Skeletal muscle tissue (tissue), 4 donors: ENCODE results near the gene KLHL7. TPM values are rescaled to one million over a fixed set of nuclear protein-coding genes. Genes with fewer than 3 reads are reported as not detected.
A peak's percentile ranks its signal among the peaks of the same experiment; 100 is the strongest.

Experiments used
- H3K27ac ChIP-seq: one replicate; pipeline ENCODE4 v1.7.0; 2013; ENCODE audit warnings: mild to moderate bottlenecking, low read depth, low read length, inconsistent platforms
- H3K27me3 ChIP-seq, 3 donors: one replicate each; pipeline ENCODE4 v1.7.0; 2013; ENCODE audit warnings: low read length in 3 of 3; ENCODE audit not compliant: control insufficient read depth in 3 of 3, insufficient read depth in 3 of 3
- H3K36me3 ChIP-seq, 3 donors: one replicate each; pipeline ENCODE4 v1.7.0; 2013; ENCODE audit warnings: low read length in 3 of 3; ENCODE audit not compliant: control insufficient read depth in 3 of 3, insufficient read depth in 3 of 3
- H3K4me1 ChIP-seq, 3 donors: one replicate each; pipeline ENCODE4 v1.7.0; 2013; ENCODE audit warnings: low read length in 3 of 3, mild to moderate bottlenecking in 3 of 3; ENCODE audit not compliant: control insufficient read depth in 3 of 3, insufficient read depth in 3 of 3
- H3K4me3 ChIP-seq, 3 donors: one replicate each; pipeline ENCODE4 v1.7.0; 2013; ENCODE audit warnings: low read length in 3 of 3
- H3K9ac ChIP-seq, 3 donors: one replicate each; pipeline ENCODE4 v1.7.0; 2013; ENCODE audit warnings: low read length in 3 of 3, mild to moderate bottlenecking in 3 of 3, moderate library complexity in 2 of 3, low read depth in 1 of 3
- H3K9me3 ChIP-seq, 3 donors: one replicate each; pipeline ENCODE4 v1.7.0; 2013; ENCODE audit warnings: low read length in 3 of 3; ENCODE audit not compliant: control insufficient read depth in 3 of 3
- total RNA-seq: library from RNA; depleted of rRNA; stranded (reverse); fragments of >200 nt; gene quantifications from one replicate; pipeline ENCODE4 v1.2.3, GENCODE V29; 2014
- donor health status: Osteomylitis.

KLHL7 gene
- total RNA-seq, 1 donor from 2014 or later, result 17.7 TPM

DNA sequence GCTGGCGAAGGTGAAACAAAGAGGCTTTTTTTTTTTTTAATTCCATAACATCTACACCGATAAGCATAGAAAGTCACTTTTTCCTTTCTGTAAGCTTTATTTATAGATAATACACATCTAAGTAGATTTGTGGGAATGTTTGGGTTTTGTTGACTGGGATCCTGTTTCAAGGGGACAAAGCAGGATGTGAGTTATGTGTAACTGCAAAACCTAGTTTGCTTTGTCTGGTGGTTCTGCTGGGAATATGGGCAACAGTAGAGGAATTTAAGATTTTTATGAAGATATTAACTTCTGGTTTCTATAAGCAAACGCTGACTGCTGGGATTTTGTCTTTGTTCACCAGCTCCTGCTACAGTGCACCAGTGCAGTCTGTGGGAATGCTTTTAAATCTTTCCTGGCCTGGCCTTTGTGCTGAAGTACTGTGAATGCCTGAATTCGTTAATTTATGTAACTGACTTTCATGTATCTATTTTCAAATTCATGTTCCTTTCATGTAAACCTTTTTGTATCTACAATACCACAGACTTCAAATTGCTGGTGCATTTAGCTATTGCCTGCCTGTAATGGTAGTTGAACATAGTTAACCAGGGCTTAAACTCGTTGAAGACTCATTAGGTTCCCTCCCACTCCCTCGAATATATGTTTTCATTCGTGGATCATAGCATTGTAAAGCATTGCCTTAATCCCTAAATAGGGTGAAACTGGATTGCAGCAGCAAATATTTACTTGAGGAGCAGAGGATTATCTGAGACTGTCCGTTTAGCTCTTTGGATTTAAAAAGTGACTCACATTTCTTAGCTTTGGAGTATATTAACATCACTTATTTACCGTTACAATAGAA lies 1.5 kb downstream of the KLHL7 start:
- Histone ChIP-seq H3K9ac (peak overlapping the region; percentile 86 to 94 (median 92)), H3K4me1 (peaks cover 12 to 29% (median 14%) of the 10 kb centered on the region in 3 donors)

DNA sequence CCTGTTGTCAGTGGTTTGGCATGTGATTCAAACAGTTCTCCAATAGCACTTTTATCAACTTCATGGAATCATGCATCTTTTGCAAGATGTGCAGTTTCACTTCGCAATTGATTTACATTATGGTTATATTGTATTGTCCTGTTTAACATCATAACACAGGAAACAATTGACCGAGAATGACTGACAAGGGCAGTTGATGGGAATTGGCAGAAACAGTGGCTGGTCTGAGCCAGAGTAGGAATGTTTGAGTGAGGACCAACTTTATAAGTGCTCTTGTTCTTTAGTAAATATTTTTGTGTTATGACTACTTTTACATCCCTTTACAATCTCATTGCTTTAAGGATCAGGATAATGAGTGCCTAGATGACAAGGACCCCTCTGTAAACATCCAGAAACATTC lies 2.2 kb downstream of the KLHL7 start:
- H3K4me3 ChIP-seq, result peak overlapping the region; percentile 87 to 90 (median 87)
- H3K36me3 ChIP-seq, result no peaks in the 10 kb centered on the region
- no peak overlapping the region for H3K27ac ChIP-seq
- no peaks in the 10 kb centered on the region for H3K27me3 ChIP-seq
- peaks cover 12 to 29% (median 14%) of the 10 kb centered on the region in 3 donors for H3K4me1 ChIP-seq
- peak overlapping the region in 1 of 3 donors; percentile 94 for H3K9ac ChIP-seq
- H3K9me3 ChIP-seq, result no peaks in the 10 kb centered on the region

More for the DNA sequence above, 1.5 kb downstream of the KLHL7 start:
- no peaks in the 10 kb centered on the region for H3K9me3 ChIP-seq
- no peak overlapping the region for H3K27ac ChIP-seq
- H3K4me3 ChIP-seq, result peak overlapping the region; percentile 87 to 90 (median 87)
- no peaks in the 10 kb centered on the region for H3K27me3 ChIP-seq
- no peaks in the 10 kb centered on the region for H3K36me3 ChIP-seq

DNA sequence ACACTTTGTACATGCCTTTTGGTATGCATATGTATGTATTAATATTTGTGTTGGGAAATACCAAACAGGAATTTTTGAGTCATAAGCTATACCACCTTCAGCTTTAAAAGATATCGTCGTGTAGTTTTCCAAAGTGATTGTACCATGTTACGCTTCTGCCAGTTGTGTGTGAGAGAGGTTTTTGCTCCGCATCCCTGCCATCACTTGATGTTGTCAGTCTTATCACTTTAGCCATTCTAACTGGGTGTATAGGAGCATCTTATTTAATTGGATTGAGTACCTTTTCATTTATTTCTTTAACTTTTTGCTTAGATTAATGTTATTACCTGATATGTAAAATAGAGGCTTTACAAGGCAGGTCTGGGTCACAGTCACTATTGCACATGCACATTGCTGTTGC lies 3.4 kb downstream of the KLHL7 start:
- H3K9ac ChIP-seq, result no peak overlapping the region
- no peak overlapping the region for H3K27ac ChIP-seq
- no peaks in the 10 kb centered on the region for H3K36me3 ChIP-seq
- H3K4me3 ChIP-seq, result no peak overlapping the region
- no peaks in the 10 kb centered on the region for H3K9me3 ChIP-seq
- H3K4me1 ChIP-seq, result peaks cover 12 to 29% (median 14%) of the 10 kb centered on the region in 3 donors
- no peaks in the 10 kb centered on the region for H3K27me3 ChIP-seq

DNA sequence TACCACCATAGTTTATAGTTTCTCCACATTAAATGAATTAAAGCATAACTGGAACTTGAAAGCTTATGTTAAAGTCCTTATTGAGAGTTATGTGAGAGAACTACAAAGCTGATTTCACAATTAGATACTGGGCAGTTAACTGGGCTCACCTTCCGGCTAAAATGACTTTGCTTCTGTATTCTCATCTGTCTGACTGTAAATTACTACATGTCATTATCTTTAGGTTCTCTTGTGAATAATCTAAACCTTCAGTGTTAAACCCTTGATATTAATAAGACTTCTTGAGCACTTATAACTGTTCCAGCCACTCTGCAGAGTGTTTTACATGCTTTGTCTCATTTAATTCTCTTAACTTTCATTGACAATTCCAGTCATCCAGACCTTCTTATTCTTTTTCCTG lies 3.9 kb downstream of the KLHL7 start:
- no peaks in the 10 kb centered on the region for H3K9me3 ChIP-seq
- no peak overlapping the region for H3K9ac ChIP-seq
- H3K27ac ChIP-seq, result no peak overlapping the region
- no peak overlapping the region for H3K4me3 ChIP-seq
- H3K27me3 ChIP-seq, result no peaks in the 10 kb centered on the region
- no peaks in the 10 kb centered on the region for H3K36me3 ChIP-seq
- peaks cover 12 to 29% (median 14%) of the 10 kb centered on the region in 3 donors for H3K4me1 ChIP-seq

DNA sequence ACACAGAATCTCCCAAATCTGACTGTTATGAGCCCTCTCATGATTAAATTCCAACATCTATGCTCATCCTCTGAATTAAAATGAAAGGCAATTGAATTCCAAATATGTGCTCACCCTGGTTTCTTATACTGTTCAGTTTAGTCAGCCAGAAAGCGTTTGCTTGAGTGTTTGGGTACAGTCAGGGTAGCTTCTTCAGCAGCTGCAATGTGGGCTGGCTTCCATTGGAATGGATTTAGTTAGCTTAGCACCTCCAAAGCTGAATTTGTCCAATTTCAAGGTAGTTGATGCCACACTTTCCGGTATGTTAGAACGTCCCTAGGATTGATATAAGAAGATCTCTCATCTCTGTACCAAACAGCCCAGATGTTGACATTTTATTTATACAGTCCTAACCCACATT lies 9.3 kb downstream of the KLHL7 start:
- no peak overlapping the region for H3K9ac ChIP-seq
- no peaks in the 10 kb centered on the region for H3K27me3 ChIP-seq
- no peak overlapping the region for H3K4me3 ChIP-seq
- no peaks in the 10 kb centered on the region for H3K9me3 ChIP-seq
- peaks cover 3 to 15% (median 3%) of the 10 kb centered on the region in 3 donors for H3K4me1 ChIP-seq
- H3K36me3 ChIP-seq, result peaks cover 0 to 2% (median 0%) of the 10 kb centered on the region in 3 donors
- no peak overlapping the region for H3K27ac ChIP-seq

DNA sequence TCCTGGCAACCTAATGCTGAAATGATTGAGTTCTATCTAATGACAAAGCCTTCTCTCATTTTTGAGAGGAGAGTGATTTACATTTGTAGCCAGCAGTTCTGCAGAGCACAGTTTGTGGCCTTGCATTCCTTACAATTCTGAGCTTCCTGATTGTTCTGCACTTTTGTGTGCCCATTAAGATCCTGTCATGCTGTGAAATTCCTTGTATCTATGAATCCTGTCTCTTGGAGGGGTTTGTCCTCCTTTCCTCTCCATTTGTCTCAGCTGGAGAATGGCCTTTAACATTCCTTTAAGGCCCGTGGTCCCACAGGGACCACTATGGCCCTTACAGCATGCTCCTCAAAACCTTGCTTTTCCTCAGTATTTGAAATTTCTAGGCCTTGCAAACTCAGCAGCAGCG lies 10.4 kb downstream of the KLHL7 start:
- peaks cover 0 to 15% (median 3%) of the 10 kb centered on the region in 3 donors for H3K4me1 ChIP-seq
- no peak overlapping the region for H3K9ac ChIP-seq
- H3K9me3 ChIP-seq, result no peaks in the 10 kb centered on the region
- H3K4me3 ChIP-seq, result no peak overlapping the region
- no peak overlapping the region for H3K27ac ChIP-seq
- peaks cover 0 to 2% (median 0%) of the 10 kb centered on the region in 3 donors for H3K36me3 ChIP-seq
- no peaks in the 10 kb centered on the region for H3K27me3 ChIP-seq

DNA sequence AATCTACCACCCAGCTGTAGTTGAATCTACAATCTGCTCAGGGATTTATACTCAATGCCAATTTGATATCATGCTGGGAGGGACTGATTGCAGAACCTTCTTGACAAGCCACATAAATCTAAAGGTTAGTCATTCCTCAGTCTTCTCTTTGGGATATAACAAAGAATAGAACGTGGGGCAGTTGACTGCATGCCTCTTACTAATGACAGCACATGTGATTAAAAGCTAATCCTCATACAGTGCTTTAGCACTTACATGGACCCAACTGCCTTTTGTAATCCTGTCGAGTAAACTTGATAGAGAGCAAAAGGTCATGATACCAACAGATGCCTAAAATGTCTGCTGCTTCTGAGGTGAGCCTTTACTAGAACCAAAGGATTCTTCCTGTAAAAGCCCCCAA lies 12.3 kb downstream of the KLHL7 start:
- Histone ChIP-seq H3K4me3 (no peak overlapping the region), H3K9ac (no peak overlapping the region), H3K27ac (no peak overlapping the region), H3K9me3 (no peaks in the 10 kb centered on the region), H3K4me1 (peaks cover 0 to 15% (median 3%) of the 10 kb centered on the region in 3 donors), H3K27me3 (no peaks in the 10 kb centered on the region), H3K36me3 (peaks cover 0 to 2% (median 0%) of the 10 kb centered on the region in 3 donors)

DNA sequence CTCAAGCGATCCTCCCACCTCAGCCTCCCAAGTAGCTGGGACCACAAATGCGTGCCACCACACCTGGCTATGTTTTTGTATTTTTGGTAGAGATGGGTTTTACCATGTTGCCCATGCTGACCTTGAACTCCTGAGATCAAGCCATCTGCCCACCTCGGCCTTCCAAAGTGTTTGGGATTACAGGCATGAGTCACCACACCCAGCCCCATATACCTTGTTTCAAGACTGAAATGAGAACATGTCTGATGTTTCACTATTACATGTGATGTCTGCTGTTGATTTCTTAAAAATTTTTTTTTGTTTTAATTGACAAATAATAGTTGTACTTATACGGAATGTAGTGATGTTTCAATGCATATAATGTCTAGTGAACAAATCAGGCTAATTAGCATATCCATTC lies 14.5 kb downstream of the KLHL7 start:
- no peak overlapping the region for H3K9ac ChIP-seq
- H3K9me3 ChIP-seq, result no peaks in the 10 kb centered on the region
- H3K36me3 ChIP-seq, result peaks cover 0 to 4% (median 2%) of the 10 kb centered on the region in 3 donors
- H3K27me3 ChIP-seq, result no peaks in the 10 kb centered on the region
- peaks cover 0 to 12% (median 3%) of the 10 kb centered on the region in 3 donors for H3K4me1 ChIP-seq
- H3K27ac ChIP-seq, result no peak overlapping the region
- no peak overlapping the region for H3K4me3 ChIP-seq

DNA sequence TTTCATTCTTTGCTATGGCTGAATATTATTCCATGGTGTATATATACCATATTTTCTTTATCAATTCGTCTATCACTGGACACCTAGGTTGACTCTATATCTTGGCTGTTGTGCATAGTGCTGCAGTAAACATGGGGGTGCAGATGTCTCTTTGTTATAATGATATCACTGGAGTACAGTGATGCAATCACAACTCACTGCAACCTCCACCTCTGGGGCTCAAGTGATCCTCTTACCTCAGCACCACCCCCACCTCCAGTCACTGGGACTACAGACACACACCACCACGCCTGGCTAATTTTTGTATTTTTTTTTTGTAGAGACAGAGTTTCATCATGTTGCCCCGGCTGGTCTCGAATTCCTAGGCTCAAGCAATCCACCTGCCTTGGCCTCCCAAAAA lies 15.6 kb downstream of the KLHL7 start:
- Histone ChIP-seq H3K27me3 (no peaks in the 10 kb centered on the region), H3K36me3 (peaks cover 6 to 13% (median 7%) of the 10 kb centered on the region in 3 donors), H3K4me3 (no peak overlapping the region), H3K9ac (no peak overlapping the region), H3K27ac (no peak overlapping the region), H3K4me1 (peaks cover 0 to 8% (median 3%) of the 10 kb centered on the region in 3 donors), H3K9me3 (no peaks in the 10 kb centered on the region)

DNA sequence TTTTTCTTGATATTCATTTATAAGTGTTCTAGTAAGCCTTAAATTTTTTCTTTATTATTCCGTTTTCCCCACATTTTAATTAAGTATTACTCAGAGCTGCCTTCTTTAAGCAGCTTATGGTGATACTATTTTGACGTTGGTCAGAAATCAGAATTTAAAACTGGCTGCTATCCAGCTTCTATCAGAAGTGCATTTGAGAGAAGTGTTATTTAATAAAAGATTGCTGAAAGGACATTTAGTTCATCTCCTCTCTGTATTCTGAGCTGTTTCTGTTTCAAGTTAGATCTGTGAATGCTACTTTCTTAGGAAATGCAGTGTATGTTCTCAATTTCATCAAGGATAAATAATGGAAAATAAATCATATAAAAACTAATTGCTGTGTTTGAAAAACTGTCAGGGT lies 17.4 kb downstream of the KLHL7 start:
- Histone ChIP-seq H3K27ac (no peak overlapping the region), H3K36me3 (peaks cover 14 to 24% (median 19%) of the 10 kb centered on the region in 3 donors), H3K4me3 (no peak overlapping the region), H3K27me3 (no peaks in the 10 kb centered on the region), H3K9me3 (no peaks in the 10 kb centered on the region), H3K9ac (no peak overlapping the region), H3K4me1 (peaks cover 0 to 5% (median 2%) of the 10 kb centered on the region in 3 donors)
